ENCODE data around the gene RASGEF1B. TPM values are rescaled to one million over a fixed set of nuclear protein-coding genes. Genes with fewer than 3 reads are reported as not detected.

RASGEF1B gene
- total RNA-seq, 1 experiment from 2014 or later = 7.5 TPM

DNA sequence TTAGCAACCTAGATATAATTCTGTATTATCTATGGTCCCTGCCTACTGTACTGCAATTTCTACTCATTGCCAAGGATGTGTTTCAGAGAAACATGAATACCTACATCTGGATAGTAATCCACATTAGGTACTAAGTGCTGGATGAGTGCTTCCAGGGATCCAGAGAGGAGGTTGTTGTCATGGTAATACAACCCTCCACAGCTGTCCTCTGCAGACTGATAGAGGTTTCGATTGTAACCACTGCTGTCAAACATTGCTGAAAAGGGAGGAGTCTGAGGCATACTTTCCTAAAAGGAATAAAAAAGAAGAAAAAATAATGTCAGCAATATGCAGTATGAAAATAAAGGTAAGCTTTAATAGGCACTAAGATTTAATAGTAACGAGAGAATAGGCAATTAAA, 12.5 kb downstream of the RASGEF1B start:
- no CpG with 5 or more reads among the region's 2 CpGs for whole genome bisulfite sequencing (ENCODE audit: extremely low coverage, insufficient read length, low lambda C conversion rate)
- Histone ChIP-seq H3K27ac (ENCODE audit: insufficient read length, low read depth, low read length) (no peak overlapping the region), H4K91ac (ENCODE audit: insufficient read length, low read depth, low read length) (no peak overlapping the region), H2BK120ac (ENCODE audit: low read depth, low read length, poor library complexity, severe bottlenecking) (no peak overlapping the region), H3K23ac (ENCODE audit: insufficient read length, low read depth, low read length) (no peak overlapping the region), H2AFZ (ENCODE audit: low read length) (no peak overlapping the region), H4K5ac (ENCODE audit: insufficient read length, low read depth, low read length) (no peak overlapping the region), H3K9ac (ENCODE audit: extremely low read depth, insufficient read length, low read length) (no peak overlapping the region), H3K4me2 (ENCODE audit: insufficient read depth, insufficient read length, low read length) (no peak overlapping the region), H3K4ac (ENCODE audit: low read depth, low read length) (no peak overlapping the region), H4K8ac (replicated peaks; ENCODE audit: insufficient read length, low read depth, low read length) (no peak overlapping the region), H2AK5ac (ENCODE audit: insufficient read length, low read length) (no peak overlapping the region), H3K23me2 (ENCODE audit: insufficient read length, low read depth, low read length, poor library complexity, severe bottlenecking) (no peaks in the 10 kb centered on the region), H3K18ac (ENCODE audit: insufficient read length, low read depth, low read length) (no peak overlapping the region), H3K27me3 (ENCODE audit: insufficient read depth, low read length) (no peaks in the 10 kb centered on the region), H3K56ac (ENCODE audit: insufficient read length, low read depth, low read length) (no peak overlapping the region), H4K20me1 (ENCODE audit: control insufficient read depth, insufficient read depth, insufficient read length) (peaks cover 2% of the 10 kb centered on the region), H2BK5ac (ENCODE audit: insufficient read length, low read length) (no peak overlapping the region), H2BK12ac (ENCODE audit: insufficient read length, low read depth, low read length) (no peak overlapping the region), H2BK15ac (ENCODE audit: low read depth, low read length) (no peak overlapping the region), H3K79me1 (ENCODE audit: insufficient read depth, low read depth, low read length, poor library complexity, severe bottlenecking) (no peaks in the 10 kb centered on the region), H3K4me1 (ENCODE audit: insufficient read depth, low read length) (no peaks in the 10 kb centered on the region), H3K14ac (ENCODE audit: insufficient read depth, low read length) (no peak overlapping the region), H3K9me3 (ENCODE audit: control insufficient read depth, low read depth, low read length) (no peaks in the 10 kb centered on the region), H3T11ph (ENCODE audit: low read length) (no peak overlapping the region), H3K79me2 (ENCODE audit: insufficient read depth, low read length) (no peaks in the 10 kb centered on the region; the same call in 1 of the 2 replicates), H2BK20ac (ENCODE audit: low read depth, low read length, poor library complexity, severe bottlenecking) (no peak overlapping the region)
- peaks cover 9 to 11% of the 10 kb centered on the region in 2 experiments for H3K4me1 Mint-ChIP-seq
- H3K27ac Mint-ChIP-seq = no peak overlapping the region
- no peak for DNase-seq
- H3K36me3 Mint-ChIP-seq (ENCODE audit: insufficient read depth in 1 of 3, low read depth in 3 of 3) = peaks cover 0 to 5% (median 0%) of the 10 kb centered on the region in 3 experiments; a peak in 3 of 7 replicates
- H3K4me3 Mint-ChIP-seq = no peak overlapping the region
- TF ChIP-seq, protein P1, sequence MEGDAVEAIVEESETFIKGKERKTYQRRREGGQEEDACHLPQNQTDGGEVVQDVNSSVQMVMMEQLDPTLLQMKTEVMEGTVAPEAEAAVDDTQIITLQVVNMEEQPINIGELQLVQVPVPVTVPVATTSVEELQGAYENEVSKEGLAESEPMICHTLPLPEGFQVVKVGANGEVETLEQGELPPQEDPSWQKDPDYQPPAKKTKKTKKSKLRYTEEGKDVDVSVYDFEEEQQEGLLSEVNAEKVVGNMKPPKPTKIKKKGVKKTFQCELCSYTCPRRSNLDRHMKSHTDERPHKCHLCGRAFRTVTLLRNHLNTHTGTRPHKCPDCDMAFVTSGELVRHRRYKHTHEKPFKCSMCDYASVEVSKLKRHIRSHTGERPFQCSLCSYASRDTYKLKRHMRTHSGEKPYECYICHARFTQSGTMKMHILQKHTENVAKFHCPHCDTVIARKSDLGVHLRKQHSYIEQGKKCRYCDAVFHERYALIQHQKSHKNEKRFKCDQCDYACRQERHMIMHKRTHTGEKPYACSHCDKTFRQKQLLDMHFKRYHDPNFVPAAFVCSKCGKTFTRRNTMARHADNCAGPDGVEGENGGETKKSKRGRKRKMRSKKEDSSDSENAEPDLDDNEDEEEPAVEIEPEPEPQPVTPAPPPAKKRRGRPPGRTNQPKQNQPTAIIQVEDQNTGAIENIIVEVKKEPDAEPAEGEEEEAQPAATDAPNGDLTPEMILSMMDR (conservative IDR thresholded peaks at IDR 0.05) = no peak
- no peaks in the 10 kb centered on the region for H3K27me3 Mint-ChIP-seq (ENCODE audit: low read depth)
- H3K9me3 Mint-ChIP-seq = no peaks in the 10 kb centered on the region

Measured in H9 (cell line).